ENCODE data around the gene CBX4.
A peak's percentile ranks its signal among the peaks of the same experiment; 100 is the strongest.

Gene CBX4

DNA sequence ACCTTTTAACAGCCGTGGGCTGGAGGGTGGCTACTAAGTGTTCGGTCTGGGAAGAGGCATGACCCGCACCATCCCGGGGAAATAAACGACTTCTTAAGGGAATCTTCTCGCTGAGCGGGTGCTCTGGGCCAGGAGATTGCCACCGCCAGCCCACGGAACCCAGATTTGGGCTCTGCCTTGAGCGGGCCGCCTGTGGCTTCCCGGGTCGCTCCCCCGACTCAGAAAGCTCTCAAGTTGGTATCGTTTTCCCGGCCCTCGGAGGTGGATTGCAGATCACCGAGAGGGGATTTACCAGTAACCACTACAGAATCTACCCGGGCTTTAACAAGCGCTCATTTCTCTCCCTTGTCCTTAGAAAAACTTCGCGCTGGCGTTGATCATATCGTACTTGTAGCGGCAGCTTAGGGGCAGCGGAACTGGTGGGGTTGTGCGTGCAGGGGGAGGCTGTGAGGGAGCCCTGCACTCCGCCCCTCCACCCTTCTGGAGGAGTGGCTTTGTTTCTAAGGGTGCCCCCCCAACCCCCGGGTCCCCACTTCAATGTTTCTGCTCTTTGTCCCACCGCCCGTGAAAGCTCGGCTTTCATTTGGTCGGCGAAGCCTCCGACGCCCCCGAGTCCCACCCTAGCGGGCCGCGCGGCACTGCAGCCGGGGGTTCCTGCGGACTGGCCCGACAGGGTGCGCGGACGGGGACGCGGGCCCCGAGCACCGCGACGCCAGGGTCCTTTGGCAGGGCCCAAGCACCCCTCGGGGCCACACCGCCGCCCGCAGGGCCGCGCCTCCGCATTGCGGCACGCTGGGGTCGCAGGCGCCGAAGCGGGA is 3.6 kb upstream of the CBX4 start:
- H3K4me3 ChIP-seq (ENCODE audit: low read depth, low read length), result no peak overlapping the region

DNA sequence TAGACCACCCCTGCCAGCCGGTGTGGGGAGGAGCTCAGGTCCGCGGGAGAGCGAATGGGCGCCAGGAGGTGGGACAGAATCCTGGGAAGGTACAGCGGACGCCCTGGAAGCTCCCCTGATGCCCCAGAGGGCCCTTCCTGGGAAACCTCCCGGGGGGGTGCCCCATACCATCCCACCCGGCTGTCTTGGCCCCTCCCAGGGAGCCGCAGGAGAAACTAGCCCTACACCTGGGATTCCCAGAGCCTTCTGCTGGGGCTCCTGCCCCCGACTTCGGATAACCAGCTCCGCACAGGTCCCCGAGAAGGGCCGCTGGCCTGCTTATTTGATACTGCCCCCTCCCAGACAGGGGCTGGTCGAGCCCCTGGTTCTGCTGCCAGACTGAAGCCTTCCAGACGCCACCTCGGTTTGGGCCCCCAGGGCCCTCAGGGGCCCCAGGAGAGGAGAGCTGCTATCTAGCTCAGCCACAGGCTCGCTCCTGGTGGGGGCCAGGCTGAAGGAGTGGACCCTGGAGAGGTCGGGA is 3.0 kb upstream of the CBX4 start:
- CTCF ChIA-PET, result interaction anchor here (0.6 to 1.7 kb wide), 6 partner anchors 9 to 162 kb away, joined by 3 to 7 read pairs (median 4); no protein-coding TSS in a partner anchor
- Histone ChIP-seq H3K4me3 (ENCODE audit: low read depth, low read length) (no peak overlapping the region), H3K36me3 (ENCODE audit: control insufficient read depth in 2 of 2, insufficient read depth in 1 of 2, low read length in 2 of 2) (peaks cover 0 to 5% of the 10 kb centered on the region in 2 experiments; a peak in 1 of 3 replicates), H3K4me1 (ENCODE audit: control insufficient read depth, insufficient read depth, low read length) (peaks cover 23% of the 10 kb centered on the region), H3K9me3 (ENCODE audit: control insufficient read depth, insufficient read depth, low read depth, low read length) (no peaks in the 10 kb centered on the region), H3K27ac (ENCODE audit: extremely low read depth, low read depth, low read length) (no peak overlapping the region)
- POLR2A ChIA-PET, result interaction anchor here (1.5 to 4.0 kb wide), 3 partner anchors 31 to 45 kb away, joined by 3 to 74 read pairs (median 8); partner anchors contain the start of gene CBX8
- TF ChIP-seq ZNF747 (tag by site-specific recombination; IDR thresholded peaks at IDR 0.05), result no peak
- no peak for TF ChIP-seq SCRT2 (tag by site-specific recombination; IDR thresholded peaks at IDR 0.05)
- TF ChIP-seq, protein P1, sequence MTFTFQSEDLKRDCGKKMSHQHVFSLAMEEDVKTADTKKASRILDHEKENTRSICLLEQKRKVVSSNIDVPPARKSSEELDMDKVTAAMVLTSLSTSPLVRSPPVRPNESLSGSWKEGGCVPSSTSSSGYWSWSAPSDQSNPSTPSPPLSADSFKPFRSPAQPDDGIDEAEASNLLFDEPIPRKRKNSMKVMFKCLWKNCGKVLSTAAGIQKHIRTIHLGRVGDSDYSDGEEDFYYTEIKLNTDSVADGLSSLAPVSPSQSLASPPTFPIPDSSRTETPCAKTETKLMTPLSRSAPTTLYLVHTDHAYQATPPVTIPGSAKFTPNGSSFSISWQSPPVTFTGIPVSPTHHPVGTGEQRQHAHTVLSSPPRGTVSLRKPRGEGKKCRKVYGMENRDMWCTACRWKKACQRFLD (tag by site-specific recombination; IDR thresholded peaks at IDR 0.05), result no peak
- TF ChIP-seq IKZF3 (tag by site-specific recombination; IDR thresholded peaks at IDR 0.05), result no peak
- peak; percentile 35; the same call in 1 of the 2 replicates for TF ChIP-seq GLIS1 (tag by site-specific recombination; IDR thresholded peaks at IDR 0.05)
- TF ChIP-seq ZNF777 (tag by site-specific recombination; IDR thresholded peaks at IDR 0.05; ENCODE audit: borderline replicate concordance), result no peak
- TF ChIP-seq GLIS2 (tag by site-specific recombination; IDR thresholded peaks at IDR 0.05), result peak; percentile 45; the same call in 1 of the 2 replicates

More for the DNA sequence above, 3.6 kb upstream of the CBX4 start:
- Histone ChIP-seq H3K4me1 (ENCODE audit: control insufficient read depth, insufficient read depth, low read length) (peaks cover 16% of the 10 kb centered on the region), H3K36me3 (ENCODE audit: control insufficient read depth in 2 of 2, insufficient read depth in 1 of 2, low read length in 2 of 2) (no peaks in the 10 kb centered on the region), H3K9me3 (ENCODE audit: control insufficient read depth, insufficient read depth, low read depth, low read length) (no peaks in the 10 kb centered on the region), H3K27ac (ENCODE audit: extremely low read depth, low read depth, low read length) (no peak overlapping the region)
- ChIA-PET POLR2A (interaction anchor here (1.8 kb wide), 1 partner anchor 33 kb away, joined by 3 read pairs; no protein-coding TSS in a partner anchor), CTCF (interaction anchor here (0.6 to 4.1 kb wide), 5 partner anchors 13 to 161 kb away, joined by 3 to 34 read pairs (median 4); no protein-coding TSS in a partner anchor)
- 0 out of 2 replicates have a peak, but pooled peaks have one; percentile 21 for TF ChIP-seq ZBTB8A (tag by site-specific recombination; IDR thresholded peaks at IDR 0.05)
- no peak for TF ChIP-seq ZNF324 (tag by site-specific recombination; IDR thresholded peaks at IDR 0.05)

DNA sequence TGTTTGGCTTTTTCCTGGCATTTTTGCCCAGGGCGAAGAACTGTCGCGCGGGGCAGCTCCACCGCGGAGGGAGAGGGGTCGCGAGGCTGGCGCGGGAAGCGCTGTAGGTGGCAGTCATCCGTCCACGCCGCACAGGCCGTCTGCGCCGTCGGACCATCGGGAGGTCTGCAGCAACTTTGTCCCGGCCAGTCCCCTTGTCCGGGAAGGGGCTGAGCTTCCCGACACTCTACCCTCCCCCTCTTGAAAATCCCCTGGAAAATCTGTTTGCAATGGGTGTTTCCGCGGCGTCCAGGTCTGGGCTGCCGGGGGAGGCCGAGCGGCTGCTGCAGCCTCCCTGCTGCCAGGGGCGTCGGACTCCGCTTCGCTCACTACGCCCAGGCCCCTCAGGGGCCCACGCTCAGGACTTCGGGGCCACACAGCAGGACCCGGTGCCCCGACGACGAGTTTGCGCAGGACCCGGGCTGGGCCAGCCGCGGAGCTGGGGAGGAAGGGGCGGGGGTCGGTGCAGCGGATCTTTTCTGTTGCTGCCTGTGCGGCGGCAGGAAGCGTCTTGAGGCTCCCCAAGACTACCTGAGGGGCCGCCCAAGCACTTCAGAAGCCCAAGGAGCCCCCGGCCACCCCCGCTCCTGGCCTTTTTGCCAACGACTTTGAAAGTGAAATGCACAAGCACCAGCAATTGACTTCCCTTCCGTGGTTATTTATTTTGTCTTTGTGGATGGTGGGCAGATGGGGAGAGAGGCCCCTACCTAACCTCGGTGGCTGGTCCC is 2.3 kb upstream of the CBX4 start:
- POLR2A ChIA-PET, result interaction anchor here (1.5 to 4.0 kb wide), 4 partner anchors 10 to 45 kb away, joined by 8 to 74 read pairs (median 24); partner anchors contain the start of gene CBX8
- Histone ChIP-seq H3K27ac (ENCODE audit: extremely low read depth, low read depth, low read length) (no peak overlapping the region), H3K36me3 (ENCODE audit: control insufficient read depth in 2 of 2, insufficient read depth in 1 of 2, low read length in 2 of 2) (peaks cover 0 to 11% of the 10 kb centered on the region in 2 experiments; a peak in 1 of 3 replicates), H3K4me3 (ENCODE audit: low read depth, low read length) (no peak overlapping the region), H3K9me3 (ENCODE audit: control insufficient read depth, insufficient read depth, low read depth, low read length) (no peaks in the 10 kb centered on the region), H3K4me1 (ENCODE audit: control insufficient read depth, insufficient read depth, low read length) (peaks cover 29% of the 10 kb centered on the region)
- CTCF ChIA-PET, result interaction anchor here (0.6 to 2.9 kb wide), 17 partner anchors 8 to 1201 kb away, joined by 3 to 31 read pairs (median 4); no protein-coding TSS in a partner anchor
- TF ChIP-seq, protein P2, sequence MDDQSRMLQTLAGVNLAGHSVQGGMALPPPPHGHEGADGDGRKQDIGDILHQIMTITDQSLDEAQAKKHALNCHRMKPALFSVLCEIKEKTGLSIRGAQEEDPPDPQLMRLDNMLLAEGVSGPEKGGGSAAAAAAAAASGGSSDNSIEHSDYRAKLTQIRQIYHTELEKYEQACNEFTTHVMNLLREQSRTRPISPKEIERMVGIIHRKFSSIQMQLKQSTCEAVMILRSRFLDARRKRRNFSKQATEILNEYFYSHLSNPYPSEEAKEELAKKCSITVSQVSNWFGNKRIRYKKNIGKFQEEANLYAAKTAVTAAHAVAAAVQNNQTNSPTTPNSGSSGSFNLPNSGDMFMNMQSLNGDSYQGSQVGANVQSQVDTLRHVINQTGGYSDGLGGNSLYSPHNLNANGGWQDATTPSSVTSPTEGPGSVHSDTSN (CRISPR knock-in tag; IDR thresholded peaks at IDR 0.05), result no peak
- TF ChIP-seq, protein P3, sequence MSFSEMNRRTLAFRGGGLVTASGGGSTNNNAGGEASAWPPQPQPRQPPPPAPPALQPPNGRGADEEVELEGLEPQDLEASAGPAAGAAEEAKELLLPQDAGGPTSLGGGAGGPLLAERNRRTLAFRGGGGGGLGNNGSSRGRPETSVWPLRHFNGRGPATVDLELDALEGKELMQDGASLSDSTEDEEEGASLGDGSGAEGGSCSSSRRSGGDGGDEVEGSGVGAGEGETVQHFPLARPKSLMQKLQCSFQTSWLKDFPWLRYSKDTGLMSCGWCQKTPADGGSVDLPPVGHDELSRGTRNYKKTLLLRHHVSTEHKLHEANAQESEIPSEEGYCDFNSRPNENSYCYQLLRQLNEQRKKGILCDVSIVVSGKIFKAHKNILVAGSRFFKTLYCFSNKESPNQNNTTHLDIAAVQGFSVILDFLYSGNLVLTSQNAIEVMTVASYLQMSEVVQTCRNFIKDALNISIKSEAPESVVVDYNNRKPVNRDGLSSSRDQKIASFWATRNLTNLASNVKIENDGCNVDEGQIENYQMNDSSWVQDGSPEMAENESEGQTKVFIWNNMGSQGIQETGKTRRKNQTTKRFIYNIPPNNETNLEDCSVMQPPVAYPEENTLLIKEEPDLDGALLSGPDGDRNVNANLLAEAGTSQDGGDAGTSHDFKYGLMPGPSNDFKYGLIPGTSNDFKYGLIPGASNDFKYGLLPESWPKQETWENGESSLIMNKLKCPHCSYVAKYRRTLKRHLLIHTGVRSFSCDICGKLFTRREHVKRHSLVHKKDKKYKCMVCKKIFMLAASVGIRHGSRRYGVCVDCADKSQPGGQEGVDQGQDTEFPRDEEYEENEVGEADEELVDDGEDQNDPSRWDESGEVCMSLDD (tag by site-specific recombination; IDR thresholded peaks at IDR 0.05), result no peak
- TF ChIP-seq ZNF19 (tag by site-specific recombination; IDR thresholded peaks at IDR 0.05; ENCODE audit: low read depth), result no peak
- no peak for TF ChIP-seq KLF16 (tag by site-specific recombination; IDR thresholded peaks at IDR 0.05)
- TF ChIP-seq KLF10 (tag by site-specific recombination; IDR thresholded peaks at IDR 0.05), result no peak
- TF ChIP-seq, protein P4, sequence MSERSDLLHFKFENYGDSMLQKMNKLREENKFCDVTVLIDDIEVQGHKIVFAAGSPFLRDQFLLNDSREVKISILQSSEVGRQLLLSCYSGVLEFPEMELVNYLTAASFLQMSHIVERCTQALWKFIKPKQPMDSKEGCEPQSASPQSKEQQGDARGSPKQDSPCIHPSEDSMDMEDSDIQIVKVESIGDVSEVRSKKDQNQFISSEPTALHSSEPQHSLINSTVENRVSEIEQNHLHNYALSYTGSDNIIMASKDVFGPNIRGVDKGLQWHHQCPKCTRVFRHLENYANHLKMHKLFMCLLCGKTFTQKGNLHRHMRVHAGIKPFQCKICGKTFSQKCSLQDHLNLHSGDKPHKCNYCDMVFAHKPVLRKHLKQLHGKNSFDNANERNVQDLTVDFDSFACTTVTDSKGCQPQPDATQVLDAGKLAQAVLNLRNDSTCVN (tag by site-specific recombination; optimal IDR thresholded peaks at IDR 0.05), result no peak
- no peak for TF ChIP-seq ZNF548 (tag by site-specific recombination; IDR thresholded peaks at IDR 0.05)
- TF ChIP-seq ZNF426 (tag by site-specific recombination; IDR thresholded peaks at IDR 0.05), result no peak
- TF ChIP-seq, protein P5, sequence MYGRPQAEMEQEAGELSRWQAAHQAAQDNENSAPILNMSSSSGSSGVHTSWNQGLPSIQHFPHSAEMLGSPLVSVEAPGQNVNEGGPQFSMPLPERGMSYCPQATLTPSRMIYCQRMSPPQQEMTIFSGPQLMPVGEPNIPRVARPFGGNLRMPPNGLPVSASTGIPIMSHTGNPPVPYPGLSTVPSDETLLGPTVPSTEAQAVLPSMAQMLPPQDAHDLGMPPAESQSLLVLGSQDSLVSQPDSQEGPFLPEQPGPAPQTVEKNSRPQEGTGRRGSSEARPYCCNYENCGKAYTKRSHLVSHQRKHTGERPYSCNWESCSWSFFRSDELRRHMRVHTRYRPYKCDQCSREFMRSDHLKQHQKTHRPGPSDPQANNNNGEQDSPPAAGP (tag by site-specific recombination; IDR thresholded peaks at IDR 0.05), result no peak
- TF ChIP-seq ZNF561 (tag by site-specific recombination; IDR thresholded peaks at IDR 0.05; ENCODE audit: borderline replicate concordance), result no peak
